Common myeloid progenitor, CD34-positive (primary cell): ENCODE data around the gene CEBPG.

Source experiments
- CTCF ChIA-PET: fragments of 350-600 bp; sonication (Branson Sonifier 250); formaldehyde crosslinking; loops from one replicate; lab custom pipeline; 2021; ENCODE audit warnings: antibody characterized with exemption; lab: Charles Lee
- POLR2A ChIA-PET: fragments of 350-600 bp; sonication (Branson Sonifier 250); formaldehyde crosslinking; loops from one replicate; lab custom pipeline; 2021; ENCODE audit warnings: antibody characterized with exemption; lab: Charles Lee
- DNase-seq, 3 donors: peaks; one replicate each; pipeline versions ENCODE4 v3.0.0 to v3.0.0-alpha.2; 2013
- H3K27ac ChIP-seq, 2 experiments: 1 replicate in 1 of 2; 2 replicates in 1 of 2; pipeline ENCODE4 v1.7.0; 2013; ENCODE audit warnings: inconsistent platforms in 2 of 2, low read length in 2 of 2, mild to moderate bottlenecking in 2 of 2, low read depth in 1 of 2, moderate library complexity in 1 of 2; ENCODE audit not compliant: severe bottlenecking in 2 of 2, insufficient read depth in 1 of 2, poor library complexity in 1 of 2
- H3K27me3 ChIP-seq, 5 experiments: replicated peaks in 2 of 5; 1 replicate in 3 of 5; 2 replicates in 2 of 5; pipeline versions ENCODE4 v1.6.1 to v1.7.0; 2013; ENCODE audit warnings: low read length in 4 of 5, mild to moderate bottlenecking in 2 of 5, moderate library complexity in 2 of 5, inconsistent platforms in 1 of 5; ENCODE audit not compliant: insufficient read depth in 5 of 5, control insufficient read depth in 4 of 5
- H3K36me3 ChIP-seq, 4 experiments: 1 replicate in 2 of 4; 2 replicates in 2 of 4; pipeline versions ENCODE4 v1.6.1 to v1.7.0; 2013; ENCODE audit warnings: low read length in 3 of 4, control low read depth in 1 of 4, mild to moderate bottlenecking in 1 of 4; ENCODE audit not compliant: control insufficient read depth in 4 of 4, insufficient read depth in 4 of 4
- H3K4me1 ChIP-seq, 4 experiments: 1 replicate in 3 of 4; 2 replicates in 1 of 4; pipeline versions ENCODE4 v1.6.1 to v1.7.1; 2013; ENCODE audit warnings: low read length in 3 of 4, mild to moderate bottlenecking in 3 of 4, control low read depth in 1 of 4, inconsistent platforms in 1 of 4, moderate library complexity in 1 of 4; ENCODE audit not compliant: control insufficient read depth in 4 of 4, insufficient read depth in 4 of 4; ENCODE audit errors: control extremely low read depth in 1 of 4
- H3K4me3 ChIP-seq, 7 experiments: 1 replicate in 4 of 7; 2 replicates in 3 of 7; pipeline versions ENCODE4 v1.5.1 to v1.7.0; 2013; ENCODE audit warnings: mild to moderate bottlenecking in 7 of 7, low read length in 6 of 7, moderate library complexity in 6 of 7, inconsistent platforms in 2 of 7, low read depth in 2 of 7, control low read depth in 1 of 7; ENCODE audit not compliant: insufficient read depth in 4 of 7, control insufficient read depth in 1 of 7; ENCODE audit errors: extremely low read depth in 1 of 7
- H3K9me3 ChIP-seq, 5 experiments: 1 replicate in 4 of 5; 2 replicates in 1 of 5; pipeline versions ENCODE4 v1.6.1 to v1.7.1; 2013; ENCODE audit warnings: low read length in 4 of 5, mild to moderate bottlenecking in 2 of 5, inconsistent platforms in 1 of 5, low read depth in 1 of 5, moderate library complexity in 1 of 5; ENCODE audit not compliant: control insufficient read depth in 4 of 5, insufficient read depth in 2 of 5; ENCODE audit errors: control extremely low read depth in 1 of 5
- WGBS: methylation state at CpG from one replicate; pipeline ENCODE4 v1.1.5; 2013; ENCODE audit not compliant: insufficient coverage; 5-methylcytosine and 5-hydroxymethylcytosine counted together

CEBPG gene

GRCh38 chr19:33385956-33386355 lies 12.4 kb downstream of the CEBPG start:
- CTCF ChIA-PET = interaction anchor here (1.0 to 1.5 kb wide), 2 partner anchors 19 to 140 kb away, joined by 3 read pairs; no protein-coding TSS in a partner anchor
- no peaks in the 10 kb centered on the region for H3K9me3 ChIP-seq
- POLR2A ChIA-PET = interaction anchor here (1.2 kb wide), 1 partner anchor 13 kb away, joined by 5 read pairs; no protein-coding TSS in a partner anchor

GRCh38 chr19:33386361-33386858 lies 12.9 kb downstream of the CEBPG start:
- Histone ChIP-seq H3K4me1 (peaks cover 0 to 10% (median 3%) of the 10 kb centered on the region in 4 experiments), H3K4me3 (no peak overlapping the region), H3K36me3 (peaks cover 2 to 36% (median 10%) of the 10 kb centered on the region in 4 experiments), H3K27me3 (no peaks in the 10 kb centered on the region), H3K27ac (no peak overlapping the region), H3K9me3 (no peaks in the 10 kb centered on the region)
- no peak for DNase-seq
- ChIA-PET CTCF (interaction anchor here (1.0 to 1.5 kb wide), 2 partner anchors 19 to 141 kb away, joined by 3 read pairs; no protein-coding TSS in a partner anchor), POLR2A (interaction anchor here (1.2 kb wide), 1 partner anchor 14 kb away, joined by 5 read pairs; no protein-coding TSS in a partner anchor)
- WGBS = 95% methylated on average over 12 of the region's 15 CpGs

More at GRCh38 chr19:33385956-33386355, 12.4 kb downstream of the CEBPG start:
- peaks cover 4 to 40% (median 10%) of the 10 kb centered on the region in 4 experiments for H3K36me3 ChIP-seq
- no peak overlapping the region for H3K4me3 ChIP-seq
- WGBS = 96% methylated on average over 6 of the region's 6 CpGs
- no peak overlapping the region for H3K27ac ChIP-seq
- peaks cover 0 to 10% (median 3%) of the 10 kb centered on the region in 4 experiments for H3K4me1 ChIP-seq
- DNase-seq = no peak
- H3K27me3 ChIP-seq = no peaks in the 10 kb centered on the region

GRCh38 chr19:33387351-33388230 lies 14.1 kb downstream of the CEBPG start:
- CTCF ChIA-PET = no interaction called here

GRCh38 chr19:33388231-33388724 lies 14.8 kb downstream of the CEBPG start:
- peaks cover 0 to 10% (median 3%) of the 10 kb centered on the region in 4 experiments for H3K4me1 ChIP-seq
- ChIA-PET POLR2A (no interaction called here), CTCF (no interaction called here)
- no peak overlapping the region for H3K27ac ChIP-seq
- DNase-seq = no peak
- no peak overlapping the region for H3K4me3 ChIP-seq
- H3K27me3 ChIP-seq = no peaks in the 10 kb centered on the region
- WGBS = 92% methylated on average over 13 of the region's 13 CpGs
- H3K9me3 ChIP-seq = no peaks in the 10 kb centered on the region
- peaks cover 2 to 31% (median 10%) of the 10 kb centered on the region in 4 experiments for H3K36me3 ChIP-seq

More at GRCh38 chr19:33387351-33388230, 14.1 kb downstream of the CEBPG start:
- H3K9me3 ChIP-seq = no peaks in the 10 kb centered on the region
- POLR2A ChIA-PET = no interaction called here
- H3K27me3 ChIP-seq = no peaks in the 10 kb centered on the region
- no peak for DNase-seq
- H3K4me1 ChIP-seq = peaks cover 0 to 10% (median 3%) of the 10 kb centered on the region in 4 experiments
- 97% methylated on average over 36 of the region's 39 CpGs for WGBS
- no peak overlapping the region for H3K4me3 ChIP-seq
- no peak overlapping the region for H3K27ac ChIP-seq
- peaks cover 2 to 31% (median 10%) of the 10 kb centered on the region in 4 experiments for H3K36me3 ChIP-seq

GRCh38 chr19:33388725-33389420 lies 15.4 kb downstream of the CEBPG start:
- Histone ChIP-seq H3K27ac (no peak overlapping the region), H3K4me3 (no peak overlapping the region), H3K9me3 (no peaks in the 10 kb centered on the region), H3K27me3 (no peaks in the 10 kb centered on the region), H3K36me3 (peaks cover 2 to 25% (median 8%) of the 10 kb centered on the region in 4 experiments), H3K4me1 (peaks cover 0 to 10% (median 3%) of the 10 kb centered on the region in 4 experiments)
- no peak for DNase-seq
- ChIA-PET CTCF (interaction anchor here (1.0 kb wide), 1 partner anchor 15 kb away, joined by 3 read pairs; no protein-coding TSS in a partner anchor), POLR2A (interaction anchor here (0.6 kb wide), 1 partner anchor 17 kb away, joined by 3 read pairs; no protein-coding TSS in a partner anchor)
- WGBS = 97% methylated on average over 20 of the region's 28 CpGs

- WGBS = 91% methylated on average over 18 of the region's 22 CpGs
- Histone ChIP-seq H3K27ac (no peak overlapping the region), H3K9me3 (no peaks in the 10 kb centered on the region), H3K36me3 (peaks cover 2 to 22% (median 7%) of the 10 kb centered on the region in 4 experiments), H3K27me3 (no peaks in the 10 kb centered on the region), H3K4me1 (peaks cover 0 to 15% (median 3%) of the 10 kb centered on the region in 4 experiments), H3K4me3 (no peak overlapping the region)
- POLR2A ChIA-PET = interaction anchor here (0.6 kb wide), 1 partner anchor 18 kb away, joined by 3 read pairs; no protein-coding TSS in a partner anchor
- no peak for DNase-seq
- CTCF ChIA-PET = interaction anchor here (1.0 kb wide), 1 partner anchor 15 kb away, joined by 3 read pairs; no protein-coding TSS in a partner anchor
Measured at GRCh38 chr19:33389421-33390100, 16.1 kb downstream of the CEBPG start.
